Astrocyte (in vitro differentiated cells and primary cell): ENCODE measurements around the gene OR4C6.

Experiments
- EZH2 ChIP-seq: IDR thresholded peaks from 2 replicates; pipeline ENCODE4 v1.6.1; 2012; ENCODE audit warnings: mild to moderate bottlenecking, low read length, inconsistent platforms; ENCODE audit not compliant: insufficient read depth
- TF ChIP-seq, protein P1 (sequence below): IDR thresholded peaks from 2 replicates; pipeline ENCODE4 v1.5.1; 2011; ENCODE audit warnings: low read depth, mild to moderate bottlenecking, inconsistent platforms, low read length, moderate library complexity; ENCODE audit not compliant: insufficient read depth

DNA sequence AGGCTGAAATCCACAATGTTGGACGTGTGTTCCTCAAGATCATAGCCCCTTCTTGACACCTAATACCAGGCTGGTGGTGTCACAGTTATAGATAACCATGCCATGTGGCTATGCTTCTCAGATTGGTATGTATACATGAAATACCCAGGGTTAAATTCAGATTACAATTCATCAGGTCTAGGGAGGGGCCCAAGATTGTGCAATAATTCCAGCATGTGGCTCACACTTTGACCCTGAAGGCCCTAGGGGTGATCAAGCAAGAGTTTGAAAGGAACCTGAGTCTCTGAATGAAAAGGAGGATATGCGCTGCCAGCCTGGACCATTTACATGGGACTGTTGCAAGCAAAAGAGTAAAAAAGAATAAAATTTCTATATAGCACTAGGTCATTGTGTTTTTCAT is 7.4 kb downstream of the OR4C6 start:
- TF ChIP-seq, protein P1, sequence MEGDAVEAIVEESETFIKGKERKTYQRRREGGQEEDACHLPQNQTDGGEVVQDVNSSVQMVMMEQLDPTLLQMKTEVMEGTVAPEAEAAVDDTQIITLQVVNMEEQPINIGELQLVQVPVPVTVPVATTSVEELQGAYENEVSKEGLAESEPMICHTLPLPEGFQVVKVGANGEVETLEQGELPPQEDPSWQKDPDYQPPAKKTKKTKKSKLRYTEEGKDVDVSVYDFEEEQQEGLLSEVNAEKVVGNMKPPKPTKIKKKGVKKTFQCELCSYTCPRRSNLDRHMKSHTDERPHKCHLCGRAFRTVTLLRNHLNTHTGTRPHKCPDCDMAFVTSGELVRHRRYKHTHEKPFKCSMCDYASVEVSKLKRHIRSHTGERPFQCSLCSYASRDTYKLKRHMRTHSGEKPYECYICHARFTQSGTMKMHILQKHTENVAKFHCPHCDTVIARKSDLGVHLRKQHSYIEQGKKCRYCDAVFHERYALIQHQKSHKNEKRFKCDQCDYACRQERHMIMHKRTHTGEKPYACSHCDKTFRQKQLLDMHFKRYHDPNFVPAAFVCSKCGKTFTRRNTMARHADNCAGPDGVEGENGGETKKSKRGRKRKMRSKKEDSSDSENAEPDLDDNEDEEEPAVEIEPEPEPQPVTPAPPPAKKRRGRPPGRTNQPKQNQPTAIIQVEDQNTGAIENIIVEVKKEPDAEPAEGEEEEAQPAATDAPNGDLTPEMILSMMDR, result no peak
- TF ChIP-seq EZH2, result no peak
